IMR-90 (cell line): ENCODE data around the gene DNM3. TPM values are rescaled to one million over a fixed set of nuclear protein-coding genes. Genes with fewer than 3 reads are reported as not detected.

Experiments used
- ATAC-seq: fragments of 200-7000 bp; cut with Tn5 transposase; 2 replicates; pipeline ENCODE4 v1.9.1; 2020; ENCODE audit warnings: low read depth, mild to moderate bottlenecking, moderate library complexity
- BruUV-seq: library from RNA; stranded (reverse); fragments of 400-500 nt; replicated peaks from 2 replicates; lab custom pipeline; 2021; lab: Mats Ljungman, UMichigan
- CTCF ChIA-PET: fragments of 300-600 bp; formaldehyde crosslinking; extraction: SDS; loops from one replicate; lab custom pipeline; 2021; ENCODE audit warnings: antibody characterized with exemption; lab: Yijun Ruan, JAX
- POLR2A ChIA-PET: fragments of 300-600 bp; sonication (Branson Sonifier 250); formaldehyde crosslinking; loops from one replicate; lab custom pipeline; 2022; ENCODE audit warnings: antibody characterized with exemption; ENCODE audit not compliant: unreplicated experiment; lab: Charles Lee
- DNase-seq: peaks from one replicate; pipeline ENCODE4 v3.0.0; 2013
- H2AFZ ChIP-seq: replicated peaks from 2 replicates; pipeline ENCODE3; 2013; ENCODE audit warnings: low read length, mild to moderate bottlenecking; ENCODE audit not compliant: poor library complexity
- H2AK5ac ChIP-seq: 2 replicates; pipeline ENCODE4 v1.6.1; 2013; ENCODE audit warnings: low read depth, low read length, inconsistent platforms
- H2AK9ac ChIP-seq: replicated peaks from 2 replicates; pipeline ENCODE3; 2013; ENCODE audit warnings: mild to moderate bottlenecking, low read depth, low read length, moderate library complexity; ENCODE audit not compliant: poor library complexity
- H2BK120ac ChIP-seq: 2 replicates; pipeline ENCODE4 v1.6.1; 2013; ENCODE audit warnings: low read depth, low read length, inconsistent platforms
- H2BK15ac ChIP-seq: 3 replicates; pipeline ENCODE4 v1.6.1; 2013; ENCODE audit warnings: low read depth, low read length, inconsistent platforms
- H2BK20ac ChIP-seq: 2 replicates; pipeline ENCODE4 v1.6.1; 2013; ENCODE audit warnings: low read depth, mild to moderate bottlenecking, inconsistent platforms, low read length, moderate library complexity
- H2BK5ac ChIP-seq: 2 replicates; pipeline ENCODE4 v1.6.1; 2013; ENCODE audit warnings: mild to moderate bottlenecking, low read depth, low read length, inconsistent platforms; ENCODE audit not compliant: poor library complexity, severe bottlenecking
- H3K14ac ChIP-seq: replicated peaks from 2 replicates; pipeline ENCODE4 v1.6.1; 2013; ENCODE audit warnings: low read depth, low read length, inconsistent platforms
- H3K18ac ChIP-seq: 2 replicates; pipeline ENCODE4 v1.6.1; 2013; ENCODE audit warnings: low read depth, low read length, control low read depth
- H3K23ac ChIP-seq: 2 replicates; pipeline ENCODE4 v1.6.1; 2013; ENCODE audit warnings: low read depth, low read length, inconsistent platforms
- H3K27ac ChIP-seq: 2 replicates; pipeline ENCODE4 v1.5.1; 2013; ENCODE audit warnings: mild to moderate bottlenecking, control low read depth, low read length; ENCODE audit not compliant: insufficient read depth
- H3K27me3 ChIP-seq: 2 replicates; pipeline ENCODE4 v1.6.1; 2013; ENCODE audit warnings: low read length; ENCODE audit not compliant: control insufficient read depth, insufficient read depth
- H3K36me3 ChIP-seq: 2 replicates; pipeline ENCODE4 v1.6.1; 2013; ENCODE audit warnings: low read length, mixed read lengths; ENCODE audit not compliant: control insufficient read depth, insufficient read depth
- H3K4ac ChIP-seq: 2 replicates; pipeline ENCODE4 v1.6.1; 2013; ENCODE audit warnings: low read depth, low read length, inconsistent platforms
- H3K4me1 ChIP-seq: 2 replicates; pipeline ENCODE4 v1.6.1; 2013; ENCODE audit warnings: low read length, mixed read lengths; ENCODE audit not compliant: control insufficient read depth, insufficient read depth
- H3K4me2 ChIP-seq: 2 replicates; pipeline ENCODE4 v1.6.1; 2013; ENCODE audit warnings: low read depth, mild to moderate bottlenecking, control low read depth, low read length, moderate library complexity
- H3K4me3 ChIP-seq: 2 replicates; pipeline ENCODE4 v1.5.1; 2013; ENCODE audit warnings: low read depth, mild to moderate bottlenecking, control low read depth, low read length, moderate library complexity; ENCODE audit not compliant: insufficient read depth
- H3K56ac ChIP-seq: 2 replicates; pipeline ENCODE4 v1.6.1; 2013; ENCODE audit warnings: low read length, inconsistent platforms; ENCODE audit not compliant: insufficient read depth; ENCODE audit errors: extremely low read depth
- H3K79me1 ChIP-seq, 2 experiments: 2 replicates each; pipeline ENCODE4 v1.6.1; 2013; ENCODE audit warnings: low read length in 2 of 2, inconsistent platforms in 1 of 2, low read depth in 1 of 2
- H3K9ac ChIP-seq: 2 replicates; pipeline ENCODE4 v1.6.1; 2013; ENCODE audit warnings: low read depth, low read length, control low read depth
- H3K9me1 ChIP-seq: 2 replicates; pipeline ENCODE4 v1.6.1; 2013; ENCODE audit warnings: low read length, inconsistent platforms; ENCODE audit not compliant: insufficient read depth
- H3K9me3 ChIP-seq: 2 replicates; pipeline ENCODE4 v1.6.1; 2013; ENCODE audit warnings: low read length; ENCODE audit not compliant: control insufficient read depth, insufficient read depth
- H4K20me1 ChIP-seq: 2 replicates; pipeline ENCODE4 v1.6.1; 2013; ENCODE audit warnings: low read length, inconsistent platforms; ENCODE audit not compliant: insufficient read depth
- H4K5ac ChIP-seq: 2 replicates; pipeline ENCODE4 v1.6.1; 2013; ENCODE audit warnings: mild to moderate bottlenecking, low read depth, low read length, control low read depth
- H4K8ac ChIP-seq, 2 experiments: 2 replicates each; pipeline ENCODE4 v1.6.1; 2013; ENCODE audit warnings: low read depth in 2 of 2, low read length in 2 of 2, control low read depth in 1 of 2, inconsistent platforms in 1 of 2
- H4K91ac ChIP-seq: 2 replicates; pipeline ENCODE4 v1.6.1; 2013; ENCODE audit warnings: low read depth, low read length, inconsistent platforms; ENCODE audit not compliant: insufficient read depth
- CEBPB ChIP-seq: IDR thresholded peaks from 2 replicates; pipeline ENCODE4 v1.6.1; 2012; ENCODE audit warnings: low read depth, low read length, improper control_type of control experiment
- FOS ChIP-seq: fragments of 150-350 bp; IDR thresholded peaks from 2 replicates; pipeline ENCODE4 v1.6.1; 2016; ENCODE audit warnings: low read depth, low read length
- WGBS, 2 experiments: methylation state at CpG; one replicate each; pipeline versions ENCODE4 v1.1.5 to v1.1.7; 2013; ENCODE audit warnings: missing lambda C conversion rate in 2 of 2; ENCODE audit not compliant: insufficient read length in 1 of 2; ENCODE audit errors: extremely low coverage in 2 of 2; 5-methylcytosine and 5-hydroxymethylcytosine counted together
- dilution Hi-C: fragments of 300-500 bp; cut with HindIII; formaldehyde crosslinking; loops from one replicate; pipeline ENCODE4 v1.14.3; 2018; ENCODE audit warnings: low sequenced_read_pairs; ENCODE audit not compliant: unreplicated experiment
- in situ Hi-C: fragments of 300-500 bp; cut with MboI; formaldehyde crosslinking; loops from 3 replicates; pipeline ENCODE4 v1.14.3; 2019; ENCODE audit warnings: low sequenced_read_pairs, inconsistent platforms, mixed read lengths
- intact Hi-C: fragments of 100-400 bp; cut with micrococcal nuclease; formaldehyde crosslinking; loops from 2 replicates; pipeline ENCODE4 v1.10.0; 2022
- polyA plus RNA-seq, 3 experiments: library from polyadenylated mRNA; depleted of rRNA; stranded (reverse); fragments of >200 nt; gene quantifications; 2 replicates each; pipeline ENCODE4 v1.2.3, GENCODE V29; 2012; ENCODE audit warnings: low replicate concordance in 1 of 3
- total RNA-seq: library from RNA; depleted of rRNA; stranded (reverse); fragments of >200 nt; gene quantifications from 2 replicates; pipeline ENCODE4 v1.2.3, GENCODE V29; 2012

DNM3 gene
- total and polyA plus RNA-seq, 2 of the 4 experiments (the other 2 are of a cell fraction): 0.36 TPM

- H2AK5ac ChIP-seq: no peak overlapping the region
- no peak overlapping the region for H3K9ac ChIP-seq
- ChIA-PET POLR2A (no interaction called here), CTCF (no interaction called here)
- no peak for ATAC-seq
- H3K18ac ChIP-seq: no peak overlapping the region
- H2BK5ac ChIP-seq: no peak overlapping the region
- no peaks in the 10 kb centered on the region for H4K20me1 ChIP-seq
- no peaks in the 10 kb centered on the region for H3K9me1 ChIP-seq
- H3K4me1 ChIP-seq: peaks cover 2% of the 10 kb centered on the region; the same call in 1 of the 2 replicates
- in situ Hi-C loops (no loop called here), intact Hi-C loops (no loop called here), dilution Hi-C loops (no loop called here)
- H2BK120ac ChIP-seq: no peak overlapping the region
- H2AK9ac ChIP-seq: no peak overlapping the region
- no peak overlapping the region for H2BK20ac ChIP-seq
- no peaks in the 10 kb centered on the region for H3K79me1 ChIP-seq
- no peaks in the 10 kb centered on the region for H3K9me3 ChIP-seq
- WGBS, 2 experiments: no CpG with 5 or more reads among the region's 2 CpGs
- H4K8ac ChIP-seq: no peak overlapping the region
- no peak overlapping the region for H3K14ac ChIP-seq
- no peaks in the 10 kb centered on the region for H3K27me3 ChIP-seq
- no TSS peak for BruUV-seq
- no peak overlapping the region for H3K56ac ChIP-seq
- H2AFZ ChIP-seq: no peak overlapping the region
- no peak for DNase-seq
- H4K91ac ChIP-seq: no peak overlapping the region
- no peak overlapping the region for H3K4me2 ChIP-seq
- H3K4ac ChIP-seq: no peak overlapping the region
- no peak overlapping the region for H4K5ac ChIP-seq
- H2BK15ac ChIP-seq: no peak overlapping the region
- H3K4me3 ChIP-seq: no peak overlapping the region
- no peak overlapping the region for H3K23ac ChIP-seq
- no peaks in the 10 kb centered on the region for H3K36me3 ChIP-seq
- no peak for TF ChIP-seq CEBPB
- no peak for TF ChIP-seq FOS
- H3K27ac ChIP-seq: no peak overlapping the region
Observed at GRCh38 chr1:172095846-172096245, 254.5 kb downstream of the DNM3 start.
